ENCODE data around the gene COPG1.
A peak's percentile ranks its signal among the peaks of the same experiment; 100 is the strongest.

COPG1 gene

GRCh38 chr3:129282727-129283327 is 33.4 kb downstream of the COPG1 start:
- peak; percentile 17 for DNase-seq

GRCh38 chr3:129286081-129286480 is 36.7 kb downstream of the COPG1 start:
- no peak for DNase-seq

- no peak for DNase-seq
These were observed 39.0 kb downstream of the COPG1 start for GRCh38 chr3:129288446-129288845.

GRCh38 chr3:129289201-129289921 is 40.0 kb downstream of the COPG1 start:
- peak; percentile 86 for DNase-seq

- no peak for DNase-seq
These were observed 42.0 kb downstream of the COPG1 start for GRCh38 chr3:129291236-129291886.

- DNase-seq, result no peak
These were observed 45.9 kb downstream of the COPG1 start for GRCh38 chr3:129295286-129295685.

- no peak for DNase-seq
These were observed 54.9 kb downstream of the COPG1 start for GRCh38 chr3:129304146-129304961.

GRCh38 chr3:129304962-129305222 is 55.5 kb downstream of the COPG1 start:
- no peak for DNase-seq

- peak; percentile 91 for DNase-seq
These were observed 56.2 kb downstream of the COPG1 start for GRCh38 chr3:129305592-129306091.

- no peak for DNase-seq
These were observed 59.2 kb downstream of the COPG1 start for GRCh38 chr3:129308636-129309035.

GRCh38 chr3:129310111-129311011 is 61.0 kb downstream of the COPG1 start:
- DNase-seq, result no peak

GRCh38 chr3:129311054-129311902 is 61.9 kb downstream of the COPG1 start:
- DNase-seq, result no peak

- DNase-seq, result no peak
These were observed 62.7 kb downstream of the COPG1 start for GRCh38 chr3:129312021-129312639.

GRCh38 chr3:129312671-129313414 is 63.4 kb downstream of the COPG1 start:
- no peak for DNase-seq

GRCh38 chr3:129313415-129313664 is 63.9 kb downstream of the COPG1 start:
- no peak for DNase-seq

GRCh38 chr3:129313665-129314385 is 64.4 kb downstream of the COPG1 start:
- peak; percentile 68 for DNase-seq

- peak; percentile 92 for DNase-seq
These were observed 65.2 kb downstream of the COPG1 start for GRCh38 chr3:129314386-129315222.

- no peak for DNase-seq
These were observed 66.0 kb downstream of the COPG1 start for GRCh38 chr3:129315223-129315997.
